ENCODE measurements around the gene RELT. TPM values are rescaled to one million over a fixed set of nuclear protein-coding genes. Genes with fewer than 3 reads are reported as not detected.

RELT gene
- total RNA-seq, 2 donors from 2014 or later: 0.33 to 0.52 TPM

GRCh38 chr11:73415854-73416615, 39.8 kb downstream of the RELT start:
- H3K36me3 ChIP-seq (replicated peaks in 1 of 2; ENCODE audit: insufficient read depth in 1 of 2, low read depth in 2 of 2): no peaks in the 10 kb centered on the region
- H3K27me3 ChIP-seq: no peaks in the 10 kb centered on the region
- TF ChIP-seq CTCF (IDR thresholded peaks at IDR 0.05) (no peak), POLR2A (IDR thresholded peaks at IDR 0.05) (no peak)
- H3K4me3 ChIP-seq: no peak overlapping the region
- no peaks in the 10 kb centered on the region for H3K9me3 ChIP-seq
- no peaks in the 10 kb centered on the region for H3K4me1 ChIP-seq
- no peak overlapping the region for H3K27ac ChIP-seq
- DNase-seq (no peak), ATAC-seq (no peak)
- intact Hi-C loops (cut with DNase I): no loop called here
- WGBS, 2 donors: 67 to 73% methylated on average over 4 of the region's 4 CpGs

- no peak for DNase-seq
- WGBS, 2 donors: 95 to 100% methylated on average over 2 of the region's 2 CpGs
- Histone ChIP-seq H3K9me3 (no peaks in the 10 kb centered on the region), H3K4me3 (no peak overlapping the region), H3K36me3 (replicated peaks in 1 of 2; ENCODE audit: insufficient read depth in 1 of 2, low read depth in 2 of 2) (no peaks in the 10 kb centered on the region), H3K27me3 (no peaks in the 10 kb centered on the region), H3K27ac (no peak overlapping the region), H3K4me1 (no peaks in the 10 kb centered on the region)
- ATAC-seq: no peak
- TF ChIP-seq CTCF (IDR thresholded peaks at IDR 0.05) (no peak), POLR2A (IDR thresholded peaks at IDR 0.05) (no peak)
- intact Hi-C loops (cut with DNase I): no loop called here
Observed at GRCh38 chr11:73416786-73417185, 40.6 kb downstream of the RELT start.

- no peak overlapping the region for H3K27ac ChIP-seq
- H3K9me3 ChIP-seq: no peaks in the 10 kb centered on the region
- DNase-seq: no peak
- H3K4me1 ChIP-seq: no peaks in the 10 kb centered on the region
- no peak overlapping the region for H3K4me3 ChIP-seq
- ATAC-seq: no peak
- no peak for TF ChIP-seq CTCF (IDR thresholded peaks at IDR 0.05)
- TF ChIP-seq POLR2A (IDR thresholded peaks at IDR 0.05): no peak
- no peaks in the 10 kb centered on the region for H3K36me3 ChIP-seq (replicated peaks in 1 of 2; ENCODE audit: insufficient read depth in 1 of 2, low read depth in 2 of 2)
- intact Hi-C loops (cut with DNase I): no loop called here
- no peaks in the 10 kb centered on the region for H3K27me3 ChIP-seq
Observed at GRCh38 chr11:73420136-73420535, 43.9 kb downstream of the RELT start.

GRCh38 chr11:73422886-73423285, 46.7 kb downstream of the RELT start:
- H3K9me3 ChIP-seq: no peaks in the 10 kb centered on the region
- H3K27ac ChIP-seq: no peak overlapping the region
- no peak for TF ChIP-seq CTCF (IDR thresholded peaks at IDR 0.05)
- TF ChIP-seq POLR2A (IDR thresholded peaks at IDR 0.05): no peak
- DNase-seq (no peak), ATAC-seq (no peak)
- intact Hi-C loops (cut with DNase I): no loop called here
- no peaks in the 10 kb centered on the region for H3K27me3 ChIP-seq
- no peak overlapping the region for H3K4me3 ChIP-seq
- WGBS, 2 donors: 81 to 93% methylated on average over 4 of the region's 4 CpGs
- no peaks in the 10 kb centered on the region for H3K36me3 ChIP-seq (replicated peaks in 1 of 2; ENCODE audit: insufficient read depth in 1 of 2, low read depth in 2 of 2)
- H3K4me1 ChIP-seq: no peaks in the 10 kb centered on the region

- no peaks in the 10 kb centered on the region for H3K9me3 ChIP-seq
- H3K36me3 ChIP-seq (replicated peaks in 1 of 2; ENCODE audit: insufficient read depth in 1 of 2, low read depth in 2 of 2): no peaks in the 10 kb centered on the region
- no peaks in the 10 kb centered on the region for H3K4me1 ChIP-seq
- DNase-seq (no peak), ATAC-seq (no peak)
- H3K27me3 ChIP-seq: no peaks in the 10 kb centered on the region
- H3K27ac ChIP-seq: no peak overlapping the region
- TF ChIP-seq CTCF (IDR thresholded peaks at IDR 0.05) (no peak), POLR2A (IDR thresholded peaks at IDR 0.05) (no peak)
- H3K4me3 ChIP-seq: no peak overlapping the region
- WGBS, 2 donors: 90 to 96% methylated on average over 3 of the region's 3 CpGs
- intact Hi-C loops (cut with DNase I): no loop called here
Observed at GRCh38 chr11:73423506-73423905, 47.3 kb downstream of the RELT start.
